Activated CD4-positive, CD25-positive, alpha-beta regulatory T cell (primary cell): ENCODE results near the gene PSG1.
"Not testable (repeated sequence)": the region's sequence is repeated elsewhere in the genome, so short reads cannot be mapped to it uniquely, and the experiment has no call there.

Experiments used
- DNase-seq, 4 experiments: peaks; one replicate each; lab custom pipeline; 2025; lab: John Stamatoyannopoulos, UW

Gene PSG1

GRCh38 chr19:42821306-42821977 is 58.1 kb downstream of the PSG1 start:
- not testable (repeated sequence) for DNase-seq

GRCh38 chr19:42819960-42820650 is 59.4 kb downstream of the PSG1 start:
- DNase-seq = not testable (repeated sequence)

- DNase-seq = no peak
Observed at GRCh38 chr19:42816894-42817293, 62.6 kb downstream of the PSG1 start.
